Measurements from ENCODE around the gene MAP4K3.

DNA sequence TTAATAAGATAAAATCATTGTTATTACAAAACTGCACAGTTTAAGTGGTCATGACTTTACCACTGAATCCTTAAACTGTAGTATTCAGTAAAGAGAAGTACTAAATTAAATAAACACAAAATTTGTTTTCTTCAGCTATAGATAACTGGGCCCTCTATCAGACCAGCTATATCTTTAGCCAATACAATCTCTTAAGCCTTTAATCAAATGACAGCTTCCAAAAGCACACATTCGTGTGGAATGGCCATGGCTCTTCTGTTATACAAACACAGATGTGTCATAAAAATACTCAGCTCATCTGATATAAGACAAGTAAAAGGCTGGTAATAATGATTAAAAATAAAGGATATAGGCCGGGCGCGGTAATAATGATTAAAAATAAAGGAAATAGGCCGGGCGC lies 135.7 kb downstream of the MAP4K3 start:
- no peak for TF ChIP-seq FOXS1 (CRISPR knock-in tag; IDR thresholded peaks at IDR 0.05)
- no peak for TF ChIP-seq POLR2A (IDR thresholded peaks at IDR 0.05; ENCODE audit: low read length)
- TF ChIP-seq, protein P1, sequence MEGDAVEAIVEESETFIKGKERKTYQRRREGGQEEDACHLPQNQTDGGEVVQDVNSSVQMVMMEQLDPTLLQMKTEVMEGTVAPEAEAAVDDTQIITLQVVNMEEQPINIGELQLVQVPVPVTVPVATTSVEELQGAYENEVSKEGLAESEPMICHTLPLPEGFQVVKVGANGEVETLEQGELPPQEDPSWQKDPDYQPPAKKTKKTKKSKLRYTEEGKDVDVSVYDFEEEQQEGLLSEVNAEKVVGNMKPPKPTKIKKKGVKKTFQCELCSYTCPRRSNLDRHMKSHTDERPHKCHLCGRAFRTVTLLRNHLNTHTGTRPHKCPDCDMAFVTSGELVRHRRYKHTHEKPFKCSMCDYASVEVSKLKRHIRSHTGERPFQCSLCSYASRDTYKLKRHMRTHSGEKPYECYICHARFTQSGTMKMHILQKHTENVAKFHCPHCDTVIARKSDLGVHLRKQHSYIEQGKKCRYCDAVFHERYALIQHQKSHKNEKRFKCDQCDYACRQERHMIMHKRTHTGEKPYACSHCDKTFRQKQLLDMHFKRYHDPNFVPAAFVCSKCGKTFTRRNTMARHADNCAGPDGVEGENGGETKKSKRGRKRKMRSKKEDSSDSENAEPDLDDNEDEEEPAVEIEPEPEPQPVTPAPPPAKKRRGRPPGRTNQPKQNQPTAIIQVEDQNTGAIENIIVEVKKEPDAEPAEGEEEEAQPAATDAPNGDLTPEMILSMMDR (IDR thresholded peaks at IDR 0.05), result no peak
